ENCODE data around the gene VWF.
"Not testable (repeated sequence)": the region's sequence is repeated elsewhere in the genome, so short reads cannot be mapped to it uniquely, and the experiment has no call there.

Gene VWF

GRCh38 chr12:6020930-6021329, 103.5 kb downstream of the VWF start:
- no peak overlapping the region for H2AFZ ChIP-seq (ENCODE audit: low read length)
- H3K36me3 ChIP-seq (ENCODE audit: insufficient read depth, low read length) = no peaks in the 10 kb centered on the region
- H3K4me2 ChIP-seq (ENCODE audit: low read length) = no peak overlapping the region
- no peaks in the 10 kb centered on the region for H3K27me3 ChIP-seq (ENCODE audit: insufficient read depth, low read length)
- no peak for TF ChIP-seq EZH2 (IDR thresholded peaks at IDR 0.05; ENCODE audit: borderline replicate concordance, low read length)
- no peak for TF ChIP-seq CTCF (IDR thresholded peaks at IDR 0.05; ENCODE audit: low read length)
- H3K9me3 ChIP-seq (ENCODE audit: low read length) = no peaks in the 10 kb centered on the region
- no peaks in the 10 kb centered on the region for H3K79me2 ChIP-seq (ENCODE audit: insufficient read depth, low read length)
- no peaks in the 10 kb centered on the region for H3K9me2 ChIP-seq (ENCODE audit: low read depth, low read length)
- H3K9ac ChIP-seq (ENCODE audit: low read length) = no peak overlapping the region
- no peaks in the 10 kb centered on the region for H4K20me1 ChIP-seq (ENCODE audit: insufficient read depth, low read length)
- no peak overlapping the region for H3K4me3 ChIP-seq (ENCODE audit: low read depth, low read length, poor library complexity, severe bottlenecking)
- no peaks in the 10 kb centered on the region for H3F3A ChIP-seq (ENCODE audit: insufficient read depth, low read length)
- no peak overlapping the region for H3K27ac ChIP-seq (ENCODE audit: low read depth, low read length, poor library complexity, severe bottlenecking)
- H3K4me1 ChIP-seq (ENCODE audit: insufficient read depth, low read length, severe bottlenecking) = no peaks in the 10 kb centered on the region

DNA sequence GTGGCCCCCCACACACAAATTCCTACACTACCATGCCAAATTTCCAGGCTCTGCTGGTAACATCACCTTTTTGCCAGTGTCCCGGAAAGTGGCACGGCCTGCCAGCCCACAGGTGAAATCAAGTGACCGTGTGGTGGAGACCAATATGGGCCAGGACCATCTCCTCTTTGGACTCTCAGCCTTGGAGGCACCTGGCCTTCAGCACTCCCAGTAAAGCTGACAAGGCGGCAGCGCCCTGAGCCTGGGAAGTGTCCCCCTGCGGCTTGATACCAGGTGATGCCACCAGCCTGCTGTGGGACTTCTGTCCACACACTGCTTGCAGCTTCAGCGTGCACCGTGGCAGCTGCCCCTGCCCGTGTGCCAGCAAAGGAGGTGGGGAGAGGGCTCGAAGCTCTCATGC, 104.0 kb downstream of the VWF start:
- not testable (repeated sequence) for H3F3A ChIP-seq (ENCODE audit: insufficient read depth, low read length); H3K9ac ChIP-seq (ENCODE audit: low read length); H3K4me1 ChIP-seq (ENCODE audit: insufficient read depth, low read length, severe bottlenecking); H3K4me2 ChIP-seq (ENCODE audit: low read length); H3K9me3 ChIP-seq (ENCODE audit: low read length); H4K20me1 ChIP-seq (ENCODE audit: insufficient read depth, low read length); H3K79me2 ChIP-seq (ENCODE audit: insufficient read depth, low read length); H3K9me2 ChIP-seq (ENCODE audit: low read depth, low read length); H2AFZ ChIP-seq (ENCODE audit: low read length); H3K27me3 ChIP-seq (ENCODE audit: insufficient read depth, low read length); H3K4me3 ChIP-seq (ENCODE audit: low read depth, low read length, poor library complexity, severe bottlenecking); H3K36me3 ChIP-seq (ENCODE audit: insufficient read depth, low read length); H3K27ac ChIP-seq (ENCODE audit: low read depth, low read length, poor library complexity, severe bottlenecking)

DNA sequence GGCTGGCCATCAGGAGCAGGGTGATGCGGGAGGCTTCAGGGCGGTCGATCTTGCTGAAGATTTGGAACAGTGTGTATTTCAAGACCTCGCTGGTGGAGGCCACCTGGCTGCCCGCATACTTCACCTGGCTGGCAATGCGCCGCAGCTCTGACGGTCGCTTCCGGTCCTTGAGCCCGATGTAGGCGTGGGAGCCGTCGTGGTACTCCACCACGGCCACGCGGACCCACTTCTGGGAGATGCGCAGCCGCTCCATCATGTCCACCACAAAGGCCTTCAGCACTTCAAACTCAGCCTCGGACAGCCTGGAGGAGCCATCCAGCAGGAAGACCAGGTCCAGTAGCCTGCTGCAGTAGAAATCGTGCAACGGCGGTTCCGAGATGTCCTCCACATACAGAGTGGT, 105.2 kb downstream of the VWF start:
- not testable (repeated sequence) for H3F3A ChIP-seq (ENCODE audit: insufficient read depth, low read length); H3K27ac ChIP-seq (ENCODE audit: low read depth, low read length, poor library complexity, severe bottlenecking); H4K20me1 ChIP-seq (ENCODE audit: insufficient read depth, low read length); H3K36me3 ChIP-seq (ENCODE audit: insufficient read depth, low read length); H3K9me2 ChIP-seq (ENCODE audit: low read depth, low read length); H2AFZ ChIP-seq (ENCODE audit: low read length); H3K9ac ChIP-seq (ENCODE audit: low read length); H3K79me2 ChIP-seq (ENCODE audit: insufficient read depth, low read length); H3K27me3 ChIP-seq (ENCODE audit: insufficient read depth, low read length); H3K9me3 ChIP-seq (ENCODE audit: low read length); H3K4me2 ChIP-seq (ENCODE audit: low read length); H3K4me3 ChIP-seq (ENCODE audit: low read depth, low read length, poor library complexity, severe bottlenecking); H3K4me1 ChIP-seq (ENCODE audit: insufficient read depth, low read length, severe bottlenecking)

DNA sequence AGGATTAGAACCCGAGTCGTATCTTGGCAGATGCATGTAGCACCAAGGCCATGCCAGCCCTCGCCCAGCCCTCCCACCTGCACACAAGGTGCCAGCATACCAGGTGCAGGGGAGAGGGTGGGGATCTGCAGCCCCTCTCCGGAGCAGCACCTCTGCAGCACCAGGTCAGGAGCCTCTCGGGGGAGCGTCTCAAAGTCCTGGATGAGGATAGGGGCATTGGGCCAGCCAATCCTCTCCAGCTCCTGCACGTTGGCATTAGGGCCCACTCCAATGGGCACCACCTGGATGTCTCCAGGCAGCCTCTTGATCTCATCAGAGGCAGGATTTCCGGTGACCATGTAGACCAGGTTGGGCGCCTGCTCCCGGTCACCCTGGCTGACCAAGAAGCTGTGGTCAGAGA, 106.2 kb downstream of the VWF start:
- Histone ChIP-seq H2AFZ (ENCODE audit: low read length) (no peak overlapping the region), H3F3A (ENCODE audit: insufficient read depth, low read length) (no peaks in the 10 kb centered on the region), H3K9me3 (ENCODE audit: low read length) (no peaks in the 10 kb centered on the region), H3K4me2 (ENCODE audit: low read length) (no peak overlapping the region), H3K9ac (ENCODE audit: low read length) (no peak overlapping the region), H3K9me2 (ENCODE audit: low read depth, low read length) (no peaks in the 10 kb centered on the region), H3K79me2 (ENCODE audit: insufficient read depth, low read length) (no peaks in the 10 kb centered on the region), H4K20me1 (ENCODE audit: insufficient read depth, low read length) (no peaks in the 10 kb centered on the region), H3K27ac (ENCODE audit: low read depth, low read length, poor library complexity, severe bottlenecking) (no peak overlapping the region), H3K4me3 (ENCODE audit: low read depth, low read length, poor library complexity, severe bottlenecking) (no peak overlapping the region), H3K36me3 (ENCODE audit: insufficient read depth, low read length) (no peaks in the 10 kb centered on the region), H3K27me3 (ENCODE audit: insufficient read depth, low read length) (no peaks in the 10 kb centered on the region), H3K4me1 (ENCODE audit: insufficient read depth, low read length, severe bottlenecking) (no peaks in the 10 kb centered on the region)
- TF ChIP-seq CTCF (IDR thresholded peaks at IDR 0.05; ENCODE audit: low read length) (no peak), EZH2 (IDR thresholded peaks at IDR 0.05; ENCODE audit: borderline replicate concordance, low read length) (no peak)

All from OCI-LY1 (cell line).